NB4 (cell line): ENCODE results near the gene MYB.

Source experiments
- CTCF ChIP-seq: IDR thresholded peaks from one replicate; pipeline ENCODE4 v1.5.1; 2012; ENCODE audit warnings: low read depth, low read length
- MAX ChIP-seq: IDR thresholded peaks from 2 replicates; pipeline ENCODE4 v1.6.1; 2011; ENCODE audit warnings: low read depth, low read length

DNA sequence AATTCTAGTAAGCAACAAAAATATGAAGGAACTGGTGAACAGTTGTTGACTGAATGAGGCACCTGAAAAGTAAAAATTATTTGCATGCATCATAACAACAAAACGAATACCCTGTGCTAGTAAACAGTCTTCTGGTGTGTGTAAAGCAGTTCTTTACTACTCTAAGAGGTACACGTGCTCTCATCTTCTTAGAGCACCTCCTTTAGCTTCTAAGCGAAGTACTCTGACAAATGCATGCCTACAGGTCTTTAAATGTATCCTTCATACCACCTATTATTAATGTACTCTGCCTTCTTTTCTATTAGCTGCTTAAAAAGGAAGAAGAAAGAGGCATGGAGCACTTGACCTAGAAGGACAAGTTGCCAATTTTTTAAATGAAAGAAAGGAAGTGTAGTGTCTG is 32.2 kb upstream of the MYB start:
- peak; percentile 94 for TF ChIP-seq MAX
- no peak for TF ChIP-seq CTCF
